ENCODE results near the gene TEX35.
"Not testable (repeated sequence)": the region's sequence is repeated elsewhere in the genome, so short reads cannot be mapped to it uniquely, and the experiment has no call there.

TEX35 gene

DNA sequence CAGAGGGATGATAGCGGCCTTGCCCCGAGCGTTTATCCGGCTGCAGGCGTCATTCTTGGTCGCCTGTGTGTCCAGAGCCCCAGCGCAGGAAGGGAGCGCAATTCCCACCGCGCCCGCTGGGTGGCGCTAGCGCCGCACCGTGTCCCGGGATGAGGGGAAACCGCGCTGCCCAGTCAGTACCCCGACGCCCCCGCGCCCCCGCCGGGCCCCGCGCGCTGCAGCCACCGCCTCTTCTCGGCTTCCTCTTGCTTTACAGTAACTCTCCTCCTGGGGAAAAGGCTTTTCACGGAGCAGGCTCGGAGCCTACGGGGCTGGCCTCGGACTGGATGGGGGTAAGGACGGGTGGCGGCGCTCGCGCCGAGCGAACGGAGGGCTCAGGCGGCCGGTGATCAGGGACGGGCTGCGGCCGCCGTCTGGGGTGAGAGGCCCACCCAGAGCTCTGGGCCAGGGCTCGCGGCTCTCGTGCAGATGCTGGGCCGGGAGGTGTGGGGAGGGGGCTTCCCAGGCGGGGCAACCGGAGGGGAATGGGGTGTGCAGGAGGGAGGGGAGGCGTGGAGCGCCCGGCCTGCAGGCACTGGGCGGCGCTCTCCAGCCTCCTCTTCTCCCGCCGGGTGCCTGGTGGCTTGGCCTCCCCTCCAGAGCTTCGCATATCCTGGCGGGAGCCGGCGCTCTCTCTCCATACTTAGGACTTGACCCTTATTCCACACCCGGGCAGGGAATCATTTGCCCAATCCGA is 29.8 kb downstream of the TEX35 start:
- DNase-seq = peak; percentile 51 to 78 (median 71)

DNA sequence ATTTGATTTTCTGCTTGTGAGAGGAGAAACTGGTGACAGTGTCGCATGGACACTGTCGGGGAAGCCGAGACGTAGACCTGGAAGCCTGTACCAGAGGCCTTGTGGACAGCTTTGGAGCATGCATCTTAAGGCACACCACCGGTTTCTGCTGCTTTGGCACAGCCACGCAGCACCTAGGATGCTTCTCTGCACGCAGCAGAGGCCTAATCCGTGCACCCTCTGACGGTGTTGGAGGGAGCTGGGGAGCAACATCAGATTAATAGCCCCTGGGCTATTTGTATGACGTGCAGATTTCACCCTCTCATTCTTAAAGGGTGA is 30.3 kb downstream of the TEX35 start:
- DNase-seq = no peak

DNA sequence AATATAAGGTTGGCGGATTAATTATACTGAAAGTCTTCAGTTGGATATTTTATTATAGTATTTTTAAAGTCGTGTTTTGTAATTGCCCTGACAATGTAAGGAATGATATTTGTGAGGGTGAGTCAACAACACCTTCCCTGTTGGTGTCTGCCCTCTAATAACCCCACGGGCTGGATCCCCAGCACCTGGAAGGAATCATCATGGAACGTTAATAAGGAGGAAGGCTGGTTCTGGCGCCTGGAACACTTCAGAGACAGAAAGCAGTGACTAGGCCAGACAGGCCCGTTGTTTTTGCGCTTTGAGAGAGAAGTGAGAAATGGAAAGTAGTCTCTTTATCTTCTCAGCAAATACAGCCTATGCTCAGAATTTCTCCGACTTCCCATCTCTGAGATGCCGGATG is 31.6 kb downstream of the TEX35 start:
- DNase-seq = no peak

DNA sequence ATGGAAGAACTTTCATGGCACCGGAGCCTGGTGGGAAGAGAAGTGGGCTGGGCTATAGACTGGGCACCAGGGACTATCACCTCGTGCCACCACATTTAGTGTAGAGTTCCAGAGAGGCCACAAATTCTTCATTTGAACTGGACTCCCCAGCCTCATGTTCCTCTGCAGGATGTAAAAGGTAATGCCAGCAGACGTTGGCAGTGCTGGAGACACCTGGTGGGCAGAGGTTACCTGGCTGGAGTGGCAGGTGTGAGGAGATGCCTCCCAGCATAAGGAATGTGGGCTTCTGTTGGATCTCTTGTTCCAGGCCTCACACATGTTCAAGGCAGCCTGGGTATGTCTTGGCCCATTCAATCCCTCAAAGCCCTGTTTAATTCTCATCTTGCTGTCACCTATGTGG is 35.2 kb downstream of the TEX35 start:
- no peak for DNase-seq

DNA sequence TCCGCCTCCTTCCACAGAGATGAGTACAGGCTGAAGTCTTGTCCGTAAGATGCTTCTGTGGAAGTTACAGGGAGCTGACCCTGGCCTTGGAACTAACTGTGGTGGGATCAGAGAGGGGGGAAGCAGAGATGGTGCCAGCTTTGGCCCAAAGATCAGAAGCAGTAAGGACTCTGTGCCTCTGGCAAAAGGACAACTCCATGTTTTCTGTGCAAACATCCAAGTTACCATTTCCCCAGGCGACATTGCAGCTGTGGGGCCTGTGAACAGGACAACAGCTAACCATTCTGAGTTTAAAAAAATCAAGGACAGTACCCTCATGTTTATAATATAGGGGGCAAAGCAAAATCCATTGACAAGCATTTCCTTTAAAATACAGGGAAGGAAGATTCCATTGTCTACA is 38.4 kb downstream of the TEX35 start:
- no peak for DNase-seq

DNA sequence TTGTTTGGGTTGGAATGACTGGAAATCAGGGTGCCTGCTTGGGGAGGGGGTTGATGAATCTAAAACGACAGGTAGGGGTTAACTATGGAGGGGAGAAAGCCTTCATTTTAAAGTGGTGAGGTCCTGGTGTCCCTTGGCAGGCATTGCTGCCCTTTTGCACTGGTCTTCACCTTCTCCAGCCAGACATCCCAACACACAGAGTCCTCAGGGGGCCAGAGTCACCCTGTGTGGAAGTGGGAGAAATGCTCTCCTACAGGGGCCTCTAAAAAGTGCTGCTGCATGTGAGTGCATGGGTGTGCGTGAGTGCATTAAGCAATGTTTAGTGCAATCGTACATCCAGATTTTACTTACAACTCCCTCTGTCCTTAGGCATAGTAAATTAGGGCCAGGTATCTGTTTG is 39.0 kb downstream of the TEX35 start:
- DNase-seq = no peak

DNA sequence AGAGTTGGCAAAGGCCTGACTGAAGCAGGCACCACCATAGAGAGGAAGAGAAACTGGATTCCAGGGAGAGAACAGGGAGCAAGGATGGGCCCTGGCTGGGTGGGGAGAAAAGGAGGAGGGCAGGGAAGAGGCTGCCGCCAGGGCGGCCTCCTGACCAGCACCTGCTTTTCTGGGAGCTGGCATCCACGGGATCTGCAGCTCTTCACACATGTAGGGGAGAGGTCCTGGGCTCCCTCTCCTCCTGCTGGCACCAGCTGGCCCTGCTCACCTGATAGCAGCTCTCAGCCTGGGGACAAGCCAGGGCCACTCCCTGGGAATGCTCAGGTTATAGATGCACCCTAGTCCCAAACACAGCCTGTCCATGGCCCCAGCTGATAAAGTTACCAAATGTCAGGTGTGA is 39.9 kb downstream of the TEX35 start:
- DNase-seq = no peak

DNA sequence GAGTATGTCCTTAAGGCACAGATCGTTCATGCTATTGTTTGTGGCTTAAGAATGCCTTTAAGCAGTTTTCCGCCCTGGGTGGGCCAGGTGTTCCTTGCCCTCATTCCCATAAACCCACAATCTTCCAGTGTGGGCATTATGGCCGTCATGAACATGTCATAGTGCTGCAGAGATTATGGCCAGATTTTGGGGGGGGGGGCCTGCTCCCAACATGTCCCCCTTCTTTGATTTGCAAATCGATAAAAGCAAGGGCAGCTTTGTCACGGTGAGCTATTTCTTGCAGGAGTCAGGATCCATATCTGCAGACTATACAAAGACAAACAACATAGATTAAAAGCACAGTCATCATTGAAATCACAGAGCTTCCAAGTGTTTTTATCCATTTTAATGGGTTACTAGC is 41.4 kb downstream of the TEX35 start:
- not testable (repeated sequence) for DNase-seq

DNA sequence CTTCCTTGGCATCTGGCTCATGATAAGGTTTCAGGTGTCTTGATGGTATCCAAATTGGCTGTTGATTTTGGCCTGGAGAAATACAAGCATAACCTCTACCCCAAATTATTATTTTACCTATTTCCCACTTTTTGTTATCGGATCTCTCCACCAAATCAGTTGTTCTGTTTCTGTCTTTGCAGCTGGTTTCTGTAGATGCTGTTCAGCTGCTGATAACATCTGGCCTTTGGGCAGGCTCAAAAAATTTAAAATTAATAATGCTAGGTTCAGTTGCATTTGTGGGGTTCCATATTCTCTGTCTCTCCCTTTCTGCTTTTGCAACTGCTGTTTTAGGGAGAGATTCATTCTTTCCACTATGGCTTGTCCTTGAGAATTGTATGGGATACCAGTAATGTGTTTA is 42.7 kb downstream of the TEX35 start:
- DNase-seq = not testable (repeated sequence)

DNA sequence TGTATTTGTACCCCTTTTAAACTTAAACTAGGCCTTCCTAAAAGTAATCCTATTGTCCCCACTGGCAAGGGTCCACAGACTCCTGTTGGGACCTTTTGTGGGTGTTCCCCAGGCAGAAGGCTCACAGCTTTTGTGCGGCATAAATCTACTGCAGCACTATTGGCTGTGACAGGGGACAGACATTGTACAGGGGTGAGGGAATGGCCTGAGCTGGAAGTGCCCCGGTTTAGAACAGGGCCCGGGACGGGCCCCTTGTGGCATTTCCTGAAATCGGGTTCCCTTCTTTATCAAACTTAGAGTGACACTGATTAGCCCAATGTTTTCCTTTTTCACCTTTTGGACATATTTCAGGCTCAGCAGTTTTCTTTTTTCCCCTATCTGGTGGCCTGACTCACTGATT is 45.9 kb downstream of the TEX35 start:
- not testable (repeated sequence) for DNase-seq

DNA sequence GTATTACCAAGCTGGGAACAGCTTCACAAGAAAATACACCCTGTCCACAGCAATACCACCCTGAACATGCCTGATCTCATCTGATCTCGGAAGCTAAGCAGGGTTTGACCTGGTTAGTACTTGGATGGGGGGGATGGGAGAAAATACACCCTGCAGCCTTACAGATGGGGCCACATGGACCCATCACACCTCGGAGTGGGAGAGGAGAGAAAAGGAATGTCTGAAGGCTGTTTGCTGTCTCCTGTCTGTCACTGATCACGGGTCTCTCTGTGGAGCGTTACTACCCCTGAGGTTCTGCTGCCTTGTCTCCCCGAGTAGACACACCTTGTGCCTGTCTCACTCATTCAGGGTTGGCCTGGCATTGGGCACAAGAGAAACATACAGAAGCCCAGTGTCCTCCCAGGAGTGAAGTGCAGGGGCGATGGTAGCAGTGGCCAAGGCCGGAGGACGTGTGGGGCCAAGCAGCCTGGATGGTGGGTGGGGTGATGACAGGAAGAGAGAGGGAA is 48.0 kb downstream of the TEX35 start:
- no peak for DNase-seq

DNA sequence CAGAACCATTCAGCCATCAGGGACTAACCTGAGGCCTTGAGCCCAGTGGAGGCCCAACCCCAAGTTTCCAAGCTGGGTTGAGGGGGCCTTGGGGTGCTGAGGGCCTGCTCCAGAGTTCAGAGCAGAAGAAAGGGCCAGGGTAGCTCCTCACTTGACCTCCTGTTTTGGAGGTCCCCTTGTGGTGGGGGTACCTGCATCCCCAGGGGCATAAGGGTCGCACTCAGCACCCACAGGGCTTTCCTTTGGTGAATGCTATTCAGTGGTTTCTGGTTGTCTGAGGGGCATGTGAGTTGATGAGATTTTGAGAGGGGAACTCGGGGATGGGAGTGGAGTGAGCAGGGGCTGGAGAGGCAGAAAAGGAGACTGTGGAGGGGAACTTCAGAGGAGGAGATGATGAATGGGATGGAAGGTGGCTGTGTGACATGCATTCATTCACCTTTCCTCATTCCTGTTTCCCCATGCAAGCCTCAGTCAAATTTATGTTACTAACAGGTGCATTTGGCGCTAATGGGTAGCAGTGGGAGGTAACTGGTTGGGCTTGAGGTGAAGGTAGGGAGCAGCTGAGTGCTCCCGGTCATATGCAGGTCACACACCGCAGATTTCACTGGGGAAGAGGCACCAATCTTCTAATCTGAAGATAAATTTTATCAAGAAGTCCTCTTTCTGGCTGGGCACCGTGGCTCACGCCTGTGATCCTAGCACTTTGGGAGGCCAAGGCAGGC is 50.4 kb downstream of the TEX35 start:
- no peak for DNase-seq

DNA sequence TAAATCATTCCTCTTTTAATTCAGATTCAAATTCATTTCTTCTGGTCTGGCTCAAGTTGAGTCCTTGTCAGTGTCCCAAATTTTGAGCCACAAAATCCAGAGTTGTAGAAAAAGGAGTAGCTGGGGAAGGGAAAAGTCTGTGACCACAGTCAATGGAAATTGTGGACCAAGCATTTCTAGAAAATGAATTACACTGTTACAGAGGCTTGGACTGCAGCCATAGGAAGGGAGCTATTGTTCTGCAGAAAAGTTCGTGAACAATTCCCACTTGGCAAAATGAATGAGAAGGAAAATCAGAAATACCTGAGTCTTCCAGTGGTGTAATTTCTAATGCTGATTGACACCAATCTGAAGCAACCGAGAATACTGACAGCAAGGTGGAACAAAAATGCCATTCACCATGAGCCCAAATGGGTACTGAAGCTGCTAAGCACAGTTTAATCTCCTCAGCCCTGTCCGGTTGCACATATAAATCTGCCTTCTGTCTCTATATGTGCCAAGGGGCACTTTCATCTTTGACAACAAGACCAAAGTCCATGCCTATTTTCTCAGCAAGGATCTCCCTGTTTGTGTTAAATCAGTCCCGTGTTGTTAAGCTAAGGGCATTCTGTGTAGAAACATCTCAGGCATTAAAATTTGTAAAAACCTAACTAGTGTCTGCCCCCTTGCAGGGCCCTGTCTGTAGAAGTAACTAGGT is 51.3 kb downstream of the TEX35 start:
- no peak for DNase-seq

DNA sequence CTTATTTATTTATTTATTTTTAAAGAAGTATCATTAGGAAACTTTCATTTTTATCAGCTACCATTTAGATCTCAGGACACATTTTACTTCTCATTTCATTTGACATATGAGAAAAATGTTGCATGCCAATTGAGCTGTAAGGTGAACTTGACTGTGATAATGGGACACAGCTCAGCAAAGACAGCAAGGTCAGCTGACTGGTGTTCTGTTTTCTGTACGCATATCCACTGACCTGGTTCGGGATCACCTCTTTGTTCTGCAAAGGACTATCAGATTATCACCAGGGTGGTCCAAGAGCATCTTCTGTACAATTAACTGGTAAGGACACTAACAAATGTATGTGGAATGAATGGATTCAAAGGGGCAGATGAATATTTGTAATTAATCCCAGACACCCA is 51.9 kb downstream of the TEX35 start:
- no peak for DNase-seq

DNA sequence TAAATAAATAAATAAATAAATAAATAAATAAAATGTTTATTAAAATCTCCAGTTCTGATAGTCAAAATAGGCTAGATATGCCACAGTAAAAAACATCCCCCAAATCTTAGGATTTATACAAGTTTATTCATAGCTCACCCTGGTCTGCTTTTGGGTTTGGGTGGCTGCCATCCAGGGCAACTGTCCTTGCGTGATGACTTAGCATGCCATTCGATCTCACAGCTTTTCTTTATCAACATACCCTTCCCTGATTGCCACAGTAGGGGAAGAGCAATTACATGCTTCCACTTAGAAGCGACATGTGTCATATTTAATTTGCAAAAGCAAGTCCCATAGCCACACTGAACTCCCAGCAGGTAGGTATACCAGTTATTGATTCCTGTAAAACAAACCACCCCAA is 52.7 kb downstream of the TEX35 start:
- DNase-seq = no peak

DNA sequence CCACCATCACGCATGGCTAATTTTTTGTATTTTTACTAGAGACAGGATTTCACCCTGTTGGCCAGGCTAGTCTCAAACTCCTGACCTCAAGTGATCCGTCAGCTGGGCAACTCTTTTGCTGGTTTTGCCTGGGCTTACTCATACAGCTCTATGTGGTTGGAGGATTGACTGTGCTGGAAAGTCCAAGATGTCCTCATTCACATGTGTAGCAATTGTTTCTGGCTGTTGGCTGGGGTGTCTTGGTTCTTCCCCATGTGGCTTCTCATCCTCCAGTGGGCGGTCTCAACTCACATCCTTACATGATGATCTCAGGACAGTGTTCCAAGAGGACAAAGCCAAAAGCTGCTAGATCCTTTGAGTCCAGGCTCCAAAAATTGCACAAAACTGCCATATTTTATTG is 53.3 kb downstream of the TEX35 start:
- DNase-seq = no peak

DNA sequence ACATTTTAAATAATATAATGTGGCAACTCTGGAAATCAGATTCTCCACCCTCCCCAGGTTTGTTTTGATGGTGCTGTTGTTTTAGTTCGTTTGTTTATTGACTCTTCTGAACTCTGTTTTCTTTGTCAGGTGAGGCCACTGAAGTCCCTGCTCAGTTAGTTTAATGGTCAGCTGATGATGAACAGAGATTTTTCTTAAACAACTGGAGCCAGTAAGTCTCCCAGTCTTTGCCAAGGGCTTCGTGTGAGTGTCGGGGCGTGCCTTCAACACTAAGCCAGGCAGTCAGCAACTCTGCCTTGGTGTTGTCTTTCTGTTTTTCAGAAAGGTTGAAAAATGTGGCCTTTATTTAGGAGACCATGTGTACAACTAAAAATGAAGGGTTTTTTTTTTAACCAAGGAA is 58.9 kb downstream of the TEX35 start:
- DNase-seq = no peak
